22Rv1 (cell line): ENCODE results near the gene KCNIP1.

Source experiments
- CTCF ChIP-seq: fragments of 450-650 bp; IDR thresholded peaks from 2 replicates; pipeline ENCODE4 v1.5.1; 2017; ENCODE audit warnings: mild to moderate bottlenecking
- ZFX ChIP-seq: fragments of 450-650 bp; IDR thresholded peaks from 2 replicates; pipeline ENCODE4 v1.6.1; 2017; ENCODE audit warnings: antibody characterized with exemption, borderline replicate concordance

- TF ChIP-seq CTCF: no peak
- no peak for TF ChIP-seq ZFX
Measured at GRCh38 chr5:170496662-170497028, 7.2 kb upstream of the KCNIP1 start.
